Neural cell (in vitro differentiated cells): ENCODE measurements around the gene CRB2. TPM values are rescaled to one million over a fixed set of nuclear protein-coding genes. Genes with fewer than 3 reads are reported as not detected.

Experiments used
- H2AFZ ChIP-seq: fragments of 200-600, 300-800 bp; sonication (generic), shearing (Covaris generic); 2 replicates; pipeline ENCODE4 v1.6.0; 2014; ENCODE audit warnings: low read depth, mild to moderate bottlenecking, antibody characterized with exemption, low read length, moderate library complexity
- H3F3A ChIP-seq: fragments of 200-600 bp; shearing (Covaris generic); 2 replicates; pipeline ENCODE4 v1.6.1; 2016; ENCODE audit warnings: mild to moderate bottlenecking, moderate library complexity, mixed read lengths, antibody characterized with exemption, low read length; ENCODE audit not compliant: insufficient read depth, poor library complexity, severe bottlenecking
- H3K27ac ChIP-seq: fragments of 200-600, 300-800 bp; sonication (generic), shearing (Covaris generic); 2 replicates; pipeline ENCODE4 v1.5.1; 2014; ENCODE audit warnings: mild to moderate bottlenecking, low read length, moderate library complexity
- H3K27me3 ChIP-seq: fragments of 300-800, 200-600 bp; sonication (generic), shearing (Covaris generic); 2 replicates; pipeline ENCODE4 v1.6.0; 2014; ENCODE audit warnings: mild to moderate bottlenecking, low read depth, low read length, moderate library complexity; ENCODE audit not compliant: insufficient read depth
- H3K36me3 ChIP-seq: fragments of 300-800, 200-600 bp; sonication (generic), shearing (Covaris generic); 2 replicates; pipeline ENCODE4 v1.5.1; 2014; ENCODE audit warnings: mild to moderate bottlenecking, antibody characterized with exemption, low read length, moderate library complexity; ENCODE audit not compliant: insufficient read depth
- H3K4me2 ChIP-seq: fragments of 300-800, 200-600 bp; sonication (generic), shearing (Covaris generic); 2 replicates; pipeline ENCODE4 v1.6.0; 2014; ENCODE audit warnings: mild to moderate bottlenecking, low read length
- H3K4me3 ChIP-seq: fragments of 300-800, 200-600 bp; sonication (generic), shearing (Covaris generic); 2 replicates; pipeline ENCODE4 v1.5.1; 2014; ENCODE audit warnings: mild to moderate bottlenecking, low read length, moderate library complexity
- H3K79me2 ChIP-seq: fragments of 200-600 bp; shearing (Covaris generic); replicated peaks from 2 replicates; pipeline ENCODE4 v1.6.0; 2014; ENCODE audit warnings: mild to moderate bottlenecking, low read length, moderate library complexity; ENCODE audit not compliant: insufficient read depth
- H3K9ac ChIP-seq: fragments of 300-800, 200-600 bp; sonication (generic), shearing (Covaris generic); 2 replicates; pipeline ENCODE4 v1.6.1; 2016; ENCODE audit warnings: mild to moderate bottlenecking, low read length, mixed read lengths
- H3K9me2 ChIP-seq: fragments of 200-600 bp; shearing (Covaris generic); 2 replicates; pipeline ENCODE4 v1.6.1; 2016; ENCODE audit warnings: mild to moderate bottlenecking, low read length, mixed read lengths; ENCODE audit not compliant: insufficient read depth
- H3K9me3 ChIP-seq: fragments of 200-600, 300-800 bp; sonication (generic), shearing (Covaris generic); 2 replicates; pipeline ENCODE4 v1.6.1; 2016; ENCODE audit warnings: mild to moderate bottlenecking, mixed run types, low read length, moderate library complexity, mixed read lengths
- H4K20me1 ChIP-seq: fragments of 200-600 bp; shearing (Covaris generic); 2 replicates; pipeline ENCODE4 v1.6.1; 2016; ENCODE audit warnings: mild to moderate bottlenecking, mixed run types; ENCODE audit not compliant: insufficient read depth
- EP300 ChIP-seq: fragments of 450-650 bp; conservative IDR thresholded peaks from 2 replicates; pipeline ENCODE4 v1.6.1; 2014; ENCODE audit warnings: antibody characterized with exemption, mild to moderate bottlenecking, moderate library complexity; ENCODE audit not compliant: poor library complexity, severe bottlenecking
- EZH2 ChIP-seq: fragments of 200-600, 300-800 bp; shearing (Covaris generic), sonication (generic); IDR thresholded peaks from 2 replicates; pipeline ENCODE4 v1.6.1; 2014; ENCODE audit warnings: antibody characterized with exemption, low read length, borderline replicate concordance, mild to moderate bottlenecking; ENCODE audit not compliant: insufficient read depth, poor library complexity, severe bottlenecking
- MXI1 ChIP-seq: fragments of 450-650 bp; conservative IDR thresholded peaks from 2 replicates; pipeline ENCODE4 v1.6.1; 2014; ENCODE audit warnings: antibody characterized with exemption, mild to moderate bottlenecking; ENCODE audit not compliant: poor library complexity, severe bottlenecking
- POLR2AphosphoS5 ChIP-seq: IDR thresholded peaks from 2 replicates; pipeline ENCODE4 v1.6.1; 2012
- RAD21 ChIP-seq: fragments of 450-650 bp; conservative IDR thresholded peaks from 2 replicates; pipeline ENCODE4 v1.6.1; 2014; ENCODE audit warnings: antibody characterized with exemption, mild to moderate bottlenecking, moderate library complexity
- SMC3 ChIP-seq: fragments of 450-650 bp; conservative IDR thresholded peaks from 2 replicates; pipeline ENCODE4 v1.6.1; 2014; ENCODE audit warnings: antibody characterized with exemption, mild to moderate bottlenecking, moderate library complexity; ENCODE audit not compliant: poor library complexity
- TAF1 ChIP-seq: IDR thresholded peaks from 2 replicates; pipeline ENCODE4 v1.6.1; 2012; ENCODE audit warnings: low read depth
- polyA minus RNA-seq: library from RNA; depleted of rRNA, polyadenylated mRNA; stranded (reverse); fragments of >200 nt; gene quantifications from 2 replicates; pipeline ENCODE4 v1.2.3, GENCODE V29; 2014
- polyA plus RNA-seq: library from polyadenylated mRNA; depleted of rRNA; stranded (reverse); fragments of >200 nt; gene quantifications from 2 replicates; pipeline ENCODE4 v1.2.3, GENCODE V29; 2014
- TF ChIP-seq, protein P1 (sequence below): fragments of 450-650 bp; IDR thresholded peaks from 2 replicates; pipeline ENCODE4 v1.5.1; 2014; ENCODE audit warnings: antibody characterized with exemption, mild to moderate bottlenecking, moderate library complexity; ENCODE audit not compliant: poor library complexity, severe bottlenecking
- TF ChIP-seq, protein P2 (sequence below): IDR thresholded peaks from 2 replicates; pipeline ENCODE4 v1.6.1; 2012; ENCODE audit warnings: borderline replicate concordance

Gene CRB2
- polyA plus RNA-seq: 0.32 and 0.70 TPM in 2 replicates
- polyA minus RNA-seq: 1.2 and 1.3 TPM in 2 replicates

GRCh38 chr9:123355761-123356431, at the start of gene CRB2:
Gene CRB2 (plus strand): TSS chr9:123356197. CDS start chr9:123356261, 64 bp downstream.
- peak within 1 kb of the TSS; percentile 32 for H3K9ac ChIP-seq
- no peak within 1 kb of the TSS for H3K27ac ChIP-seq
- no peaks in the 10 kb centered on the region for H3K27me3 ChIP-seq
- H3K4me2 ChIP-seq: no peak within 1 kb of the TSS
- no peak within 1 kb of the TSS for H2AFZ ChIP-seq
- no peaks in the 10 kb centered on the region for H3K36me3 ChIP-seq
- peak within 1 kb of the TSS; percentile 35 for H3K4me3 ChIP-seq
- H3K9me2 ChIP-seq: no peaks in the 10 kb centered on the region
- no peaks in the 10 kb centered on the region for H3K9me3 ChIP-seq
- peaks cover 43% of the 10 kb centered on the region for H3K79me2 ChIP-seq
- TF ChIP-seq, protein P1, sequence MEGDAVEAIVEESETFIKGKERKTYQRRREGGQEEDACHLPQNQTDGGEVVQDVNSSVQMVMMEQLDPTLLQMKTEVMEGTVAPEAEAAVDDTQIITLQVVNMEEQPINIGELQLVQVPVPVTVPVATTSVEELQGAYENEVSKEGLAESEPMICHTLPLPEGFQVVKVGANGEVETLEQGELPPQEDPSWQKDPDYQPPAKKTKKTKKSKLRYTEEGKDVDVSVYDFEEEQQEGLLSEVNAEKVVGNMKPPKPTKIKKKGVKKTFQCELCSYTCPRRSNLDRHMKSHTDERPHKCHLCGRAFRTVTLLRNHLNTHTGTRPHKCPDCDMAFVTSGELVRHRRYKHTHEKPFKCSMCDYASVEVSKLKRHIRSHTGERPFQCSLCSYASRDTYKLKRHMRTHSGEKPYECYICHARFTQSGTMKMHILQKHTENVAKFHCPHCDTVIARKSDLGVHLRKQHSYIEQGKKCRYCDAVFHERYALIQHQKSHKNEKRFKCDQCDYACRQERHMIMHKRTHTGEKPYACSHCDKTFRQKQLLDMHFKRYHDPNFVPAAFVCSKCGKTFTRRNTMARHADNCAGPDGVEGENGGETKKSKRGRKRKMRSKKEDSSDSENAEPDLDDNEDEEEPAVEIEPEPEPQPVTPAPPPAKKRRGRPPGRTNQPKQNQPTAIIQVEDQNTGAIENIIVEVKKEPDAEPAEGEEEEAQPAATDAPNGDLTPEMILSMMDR: no peak
- TF ChIP-seq, protein P2, sequence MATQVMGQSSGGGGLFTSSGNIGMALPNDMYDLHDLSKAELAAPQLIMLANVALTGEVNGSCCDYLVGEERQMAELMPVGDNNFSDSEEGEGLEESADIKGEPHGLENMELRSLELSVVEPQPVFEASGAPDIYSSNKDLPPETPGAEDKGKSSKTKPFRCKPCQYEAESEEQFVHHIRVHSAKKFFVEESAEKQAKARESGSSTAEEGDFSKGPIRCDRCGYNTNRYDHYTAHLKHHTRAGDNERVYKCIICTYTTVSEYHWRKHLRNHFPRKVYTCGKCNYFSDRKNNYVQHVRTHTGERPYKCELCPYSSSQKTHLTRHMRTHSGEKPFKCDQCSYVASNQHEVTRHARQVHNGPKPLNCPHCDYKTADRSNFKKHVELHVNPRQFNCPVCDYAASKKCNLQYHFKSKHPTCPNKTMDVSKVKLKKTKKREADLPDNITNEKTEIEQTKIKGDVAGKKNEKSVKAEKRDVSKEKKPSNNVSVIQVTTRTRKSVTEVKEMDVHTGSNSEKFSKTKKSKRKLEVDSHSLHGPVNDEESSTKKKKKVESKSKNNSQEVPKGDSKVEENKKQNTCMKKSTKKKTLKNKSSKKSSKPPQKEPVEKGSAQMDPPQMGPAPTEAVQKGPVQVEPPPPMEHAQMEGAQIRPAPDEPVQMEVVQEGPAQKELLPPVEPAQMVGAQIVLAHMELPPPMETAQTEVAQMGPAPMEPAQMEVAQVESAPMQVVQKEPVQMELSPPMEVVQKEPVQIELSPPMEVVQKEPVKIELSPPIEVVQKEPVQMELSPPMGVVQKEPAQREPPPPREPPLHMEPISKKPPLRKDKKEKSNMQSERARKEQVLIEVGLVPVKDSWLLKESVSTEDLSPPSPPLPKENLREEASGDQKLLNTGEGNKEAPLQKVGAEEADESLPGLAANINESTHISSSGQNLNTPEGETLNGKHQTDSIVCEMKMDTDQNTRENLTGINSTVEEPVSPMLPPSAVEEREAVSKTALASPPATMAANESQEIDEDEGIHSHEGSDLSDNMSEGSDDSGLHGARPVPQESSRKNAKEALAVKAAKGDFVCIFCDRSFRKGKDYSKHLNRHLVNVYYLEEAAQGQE: no peak
- TF ChIP-seq MXI1 (no peak), TAF1 (no peak), POLR2AphosphoS5 (no peak)
- H3F3A ChIP-seq: no peaks in the 10 kb centered on the region
- no peaks in the 10 kb centered on the region for H4K20me1 ChIP-seq

DNA sequence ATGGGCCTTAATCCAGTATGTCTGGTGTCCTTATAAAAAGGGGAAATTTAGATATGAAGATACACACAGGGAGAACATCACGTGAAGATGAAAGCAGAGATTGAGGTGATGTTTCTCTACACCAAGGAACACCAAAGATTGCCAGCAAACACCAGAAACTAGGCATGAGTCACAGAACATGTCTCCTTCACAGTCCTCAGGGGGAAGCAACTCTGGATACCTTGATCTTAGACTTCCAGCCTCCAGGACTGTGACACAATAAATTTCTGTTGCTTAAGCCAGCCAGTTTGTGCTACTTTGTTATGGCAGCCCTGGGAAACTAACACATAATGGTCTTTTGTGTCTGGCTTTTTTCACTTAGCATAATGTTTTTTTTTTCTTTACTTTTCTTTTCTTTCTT, 46.4 kb upstream of the CRB2 start:
- Histone ChIP-seq H3K79me2 (no peaks in the 10 kb centered on the region), H3K36me3 (no peaks in the 10 kb centered on the region), H3K9me3 (no peaks in the 10 kb centered on the region), H4K20me1 (no peaks in the 10 kb centered on the region), H3K27me3 (no peaks in the 10 kb centered on the region), H3K4me3 (no peak overlapping the region), H2AFZ (no peak overlapping the region), H3K9ac (no peak overlapping the region), H3K9me2 (no peaks in the 10 kb centered on the region), H3K4me2 (no peak overlapping the region), H3K27ac (no peak overlapping the region), H3F3A (no peaks in the 10 kb centered on the region)
- no peak for TF ChIP-seq EP300
- no peak for TF ChIP-seq SMC3
- no peak for TF ChIP-seq POLR2AphosphoS5
- TF ChIP-seq RAD21: no peak
- no peak for TF ChIP-seq MXI1
- TF ChIP-seq, protein P1: no peak
- TF ChIP-seq, protein P2: no peak
- no peak for TF ChIP-seq TAF1
- TF ChIP-seq EZH2: no peak
